Spleen (tissue), 7 donors: Measurements from ENCODE around the gene DNAH12.

Experiments
- POLR2A ChIP-seq, 3 donors: fragments of 450-650 bp; IDR thresholded peaks; one replicate each; pipeline ENCODE4 v1.5.1; 2017; ENCODE audit warnings: antibody characterized with exemption in 3 of 3, mild to moderate bottlenecking in 1 of 3
- POLR2AphosphoS5 ChIP-seq, 3 donors: sonication (generic); formaldehyde crosslinking; IDR thresholded peaks; one replicate each; pipeline ENCODE4 v1.5.1; 2017; ENCODE audit warnings: antibody characterized with exemption in 3 of 3
- TF ChIP-seq, protein P1 (sequence below), 11 experiments: fragments of 200-600 bp in 7 of 11; fragments of 450-650 bp in 4 of 11; sonication (generic) in 4 of 11; IDR thresholded peaks in 8 of 11; conservative IDR thresholded peaks in 3 of 11; 1 replicate in 7 of 11; 2 replicates in 4 of 11; pipeline versions ENCODE4 v1.4.0 to v1.8.0; 2016 to 2021; ENCODE audit warnings: antibody characterized with exemption in 11 of 11, inconsistent platforms in 4 of 11, mild to moderate bottlenecking in 1 of 11
- donor health status: DM: no; HTN: no; CAD: no; lungs with moderate emphysema.
- donor health status: DM: no; HTN: no; CAD: no.
- donor health status: DM: no; HTN: no; CAD: no.

DNA sequence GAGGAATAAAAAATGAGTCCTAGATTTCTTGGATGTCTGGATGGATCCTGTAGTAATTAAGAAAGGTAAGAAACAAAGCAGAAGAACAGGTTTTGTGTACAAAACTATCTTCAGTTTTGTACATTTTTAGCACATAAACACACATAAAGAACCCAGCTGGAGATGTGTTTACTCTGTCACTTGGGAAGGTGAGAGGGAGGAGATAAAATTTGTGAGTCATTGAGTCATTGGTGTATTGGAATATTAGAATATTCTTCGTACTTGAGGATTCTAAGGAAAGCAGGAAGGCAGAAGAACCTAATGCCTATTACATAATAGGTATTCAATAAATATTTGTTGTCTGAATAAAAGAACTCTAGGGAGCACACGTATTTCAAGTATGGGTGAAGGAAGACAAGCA, 299.2 kb downstream of the DNAH12 start:
- TF ChIP-seq, protein P1, sequence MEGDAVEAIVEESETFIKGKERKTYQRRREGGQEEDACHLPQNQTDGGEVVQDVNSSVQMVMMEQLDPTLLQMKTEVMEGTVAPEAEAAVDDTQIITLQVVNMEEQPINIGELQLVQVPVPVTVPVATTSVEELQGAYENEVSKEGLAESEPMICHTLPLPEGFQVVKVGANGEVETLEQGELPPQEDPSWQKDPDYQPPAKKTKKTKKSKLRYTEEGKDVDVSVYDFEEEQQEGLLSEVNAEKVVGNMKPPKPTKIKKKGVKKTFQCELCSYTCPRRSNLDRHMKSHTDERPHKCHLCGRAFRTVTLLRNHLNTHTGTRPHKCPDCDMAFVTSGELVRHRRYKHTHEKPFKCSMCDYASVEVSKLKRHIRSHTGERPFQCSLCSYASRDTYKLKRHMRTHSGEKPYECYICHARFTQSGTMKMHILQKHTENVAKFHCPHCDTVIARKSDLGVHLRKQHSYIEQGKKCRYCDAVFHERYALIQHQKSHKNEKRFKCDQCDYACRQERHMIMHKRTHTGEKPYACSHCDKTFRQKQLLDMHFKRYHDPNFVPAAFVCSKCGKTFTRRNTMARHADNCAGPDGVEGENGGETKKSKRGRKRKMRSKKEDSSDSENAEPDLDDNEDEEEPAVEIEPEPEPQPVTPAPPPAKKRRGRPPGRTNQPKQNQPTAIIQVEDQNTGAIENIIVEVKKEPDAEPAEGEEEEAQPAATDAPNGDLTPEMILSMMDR (IDR thresholded peaks at IDR 0.05 in 8 of 11, conservative IDR thresholded peaks at IDR 0.05 in 3 of 11) = no peak
- TF ChIP-seq POLR2A (IDR thresholded peaks at IDR 0.05) = no peak
- TF ChIP-seq POLR2AphosphoS5 (IDR thresholded peaks at IDR 0.05) = no peak
